GM12878 (cell line): ENCODE results near the gene KRTAP12-4. TPM values are rescaled to one million over a fixed set of nuclear protein-coding genes. Genes with fewer than 3 reads are reported as not detected.

ENCODE experiments used
- ATAC-seq: fragments of 200-7000 bp; cut with Tn5 transposase; 3 replicates; pipeline ENCODE4 v1.9.1; 2020; ENCODE audit warnings: mild to moderate bottlenecking, moderate library complexity
- BruUV-seq: library from RNA; stranded (reverse); fragments of 400-500 nt; replicated peaks from 2 replicates; lab custom pipeline; 2021; lab: Mats Ljungman, UMichigan
- CTCF ChIA-PET: fragments of 300-600 bp; sonication (Branson Sonifier 250); formaldehyde crosslinking; extraction: SDS; loops from one replicate; lab custom pipeline; 2021; ENCODE audit warnings: inconsistent platforms; lab: Yijun Ruan, JAX
- POLR2A ChIA-PET: fragments of 350-600 bp; formaldehyde crosslinking; extraction: SDS; loops from one replicate; lab custom pipeline; 2021; ENCODE audit warnings: inconsistent platforms; lab: Charles Lee
- RAD21 ChIA-PET: fragments of 300-600 bp; sonication (Branson Sonifier 250); formaldehyde crosslinking; loops from one replicate; lab custom pipeline; 2023; ENCODE audit warnings: antibody characterized with exemption; ENCODE audit not compliant: unreplicated experiment; lab: Charles Lee
- SMC1A ChIA-PET: fragments of 300-600 bp; sonication (Branson Sonifier 250); formaldehyde crosslinking; loops from one replicate; lab custom pipeline; 2023; ENCODE audit not compliant: unreplicated experiment, uncharacterized antibody; lab: Charles Lee
- DNase-seq: peaks from one replicate; pipeline ENCODE4 v3.0.0-alpha.2; 2011; ENCODE audit warnings: low read depth, low spot score
- FAIRE-seq: peaks from 3 replicates; lab custom pipeline; 2011; peaks lifted over from hg19 to GRCh38; lab: Jason Lieb, UNC
- H2AFZ ChIP-seq: 2 replicates; pipeline ENCODE4 v1.6.0; 2011; ENCODE audit warnings: low read depth, low read length, control low read depth; ENCODE audit not compliant: control insufficient read depth
- H3K27ac ChIP-seq: 2 replicates; pipeline ENCODE4 v1.5.1; 2011; ENCODE audit warnings: control low read depth; ENCODE audit not compliant: control insufficient read depth, insufficient read depth
- H3K27me3 ChIP-seq, 2 experiments: replicated peaks in 1 of 2; 2 replicates each; pipeline versions ENCODE4 v1.6.0 to v1.6.1; 2011; ENCODE audit warnings: low read length in 1 of 2; ENCODE audit not compliant: control insufficient read depth in 2 of 2, insufficient read depth in 2 of 2
- H3K36me3 ChIP-seq, 2 experiments: 2 replicates each; pipeline ENCODE4 v1.5.1; 2011; ENCODE audit warnings: low read length in 1 of 2; ENCODE audit not compliant: control insufficient read depth in 2 of 2, insufficient read depth in 2 of 2
- H3K4me1 ChIP-seq: 2 replicates; pipeline ENCODE4 v1.6.1; 2011; ENCODE audit warnings: mild to moderate bottlenecking, low read length, moderate library complexity, mixed read lengths; ENCODE audit not compliant: control insufficient read depth, insufficient read depth
- H3K4me2 ChIP-seq: 2 replicates; pipeline ENCODE4 v1.6.0; 2011; ENCODE audit warnings: control low read depth; ENCODE audit not compliant: control insufficient read depth, insufficient read depth
- H3K4me3 ChIP-seq: fragments of 200-600 bp; sonication (generic); 2 replicates; pipeline ENCODE4 v1.5.1; 2016
- H3K79me2 ChIP-seq: 2 replicates; pipeline ENCODE4 v1.6.0; 2011; ENCODE audit warnings: low read length; ENCODE audit not compliant: control insufficient read depth, insufficient read depth
- H3K9ac ChIP-seq: 2 replicates; pipeline ENCODE4 v1.8.0; 2011; ENCODE audit warnings: low read length, control low read depth, mixed read lengths; ENCODE audit not compliant: control insufficient read depth, insufficient read depth
- H3K9me3 ChIP-seq: replicated peaks from 3 replicates; pipeline ENCODE4 v1.5.1; 2011; ENCODE audit warnings: mild to moderate bottlenecking, low read length; ENCODE audit not compliant: control insufficient read depth, insufficient read depth
- H4K20me1 ChIP-seq: 2 replicates; pipeline ENCODE4 v1.6.0; 2011; ENCODE audit not compliant: control insufficient read depth, insufficient read depth
- BACH1 ChIP-seq: fragments of 450-650 bp; IDR thresholded peaks from 2 replicates; pipeline ENCODE4 v1.6.1; 2017; ENCODE audit warnings: mild to moderate bottlenecking, borderline replicate concordance
- BMI1 ChIP-seq: fragments of 450-650 bp; IDR thresholded peaks from 2 replicates; pipeline ENCODE4 v1.6.1; 2016; ENCODE audit warnings: mild to moderate bottlenecking, moderate library complexity, borderline replicate concordance
- CBFB ChIP-seq: IDR thresholded peaks from 2 replicates; pipeline ENCODE4 v1.6.1; 2016; ENCODE audit warnings: antibody characterized with exemption, low read depth
- ETV6 ChIP-seq, 2 experiments: fragments of 450-650 bp in 1 of 2; IDR thresholded peaks in 1 of 2; conservative IDR thresholded peaks in 1 of 2; 2 replicates each; pipeline ENCODE4 v1.6.1; 2014; ENCODE audit warnings: antibody characterized with exemption in 1 of 2, borderline replicate concordance in 1 of 2, low read depth in 1 of 2, mild to moderate bottlenecking in 1 of 2, moderate library complexity in 1 of 2
- PRDM15 ChIP-seq: fragments of 450-650 bp; formaldehyde crosslinking; IDR thresholded peaks from 2 replicates; pipeline ENCODE4 v1.4.0; 2020; ENCODE audit warnings: mild to moderate bottlenecking, moderate library complexity
- RFX5 ChIP-seq: IDR thresholded peaks from 2 replicates; pipeline ENCODE4 v1.6.1; 2011; ENCODE audit warnings: low read depth, low read length, improper control_type of control experiment
- ZNF687 ChIP-seq: fragments of 450-650 bp; IDR thresholded peaks from 2 replicates; pipeline ENCODE4 v1.6.1; 2017; ENCODE audit warnings: mild to moderate bottlenecking, moderate library complexity
- WGBS: methylation state at CpG from one replicate; pipeline ENCODE4 v1.1.6; 2016; ENCODE audit warnings: low lambda C conversion rate; ENCODE audit not compliant: insufficient replicate concordance, insufficient coverage; ENCODE audit errors: missing lambda C conversion rate; 5-methylcytosine and 5-hydroxymethylcytosine counted together
- in situ Hi-C: fragments of 300-500 bp; cut with MboI; formaldehyde crosslinking; loops from 9 replicates; pipeline ENCODE4 v1.14.3; 2018; ENCODE audit warnings: mixed read lengths
- intact Hi-C: fragments of 100-400 bp; cut with micrococcal nuclease; formaldehyde crosslinking; loops from one replicate; pipeline ENCODE4 v1.14.2; 2022; ENCODE audit not compliant: unreplicated experiment
- polyA plus RNA-seq, 11 experiments: library from polyadenylated mRNA; depleted of rRNA in 4 of 11; unstranded in 6 of 11; stranded (reverse) in 5 of 11; fragments of >200 nt; fragmentation: Nextera tagmentation in 4 of 11; fragmentation: Illumina TruSeq in 1 of 11; extraction: Ambion mirVana in 4 of 11; extraction: Trizol in 1 of 11; gene quantifications; 1 replicate in 1 of 11; 2 replicates in 10 of 11; pipeline versions ENCODE4 v1.2.1 to v1.2.3, GENCODE V29; 2011 to 2016; ENCODE audit warnings: inconsistent platforms in 2 of 11, missing spikeins in 2 of 11, low read depth in 1 of 11
- total RNA-seq, 4 experiments: library from RNA; depleted of rRNA in 3 of 4; stranded (reverse); fragments of >200 nt in 3 of 4; fragmentation: Illumina TruSeq in 1 of 4; extraction: Trizol in 1 of 4; gene quantifications; 2 replicates each; pipeline versions ENCODE4 v1.2.1 to v1.2.3, GENCODE V29; 2013 to 2021

KRTAP12-4 gene
- total and polyA plus RNA-seq, 10 of the 15 experiments (the other 5 are each of a cell fraction or from before 2014, with no cell fraction given) = not detected

DNA sequence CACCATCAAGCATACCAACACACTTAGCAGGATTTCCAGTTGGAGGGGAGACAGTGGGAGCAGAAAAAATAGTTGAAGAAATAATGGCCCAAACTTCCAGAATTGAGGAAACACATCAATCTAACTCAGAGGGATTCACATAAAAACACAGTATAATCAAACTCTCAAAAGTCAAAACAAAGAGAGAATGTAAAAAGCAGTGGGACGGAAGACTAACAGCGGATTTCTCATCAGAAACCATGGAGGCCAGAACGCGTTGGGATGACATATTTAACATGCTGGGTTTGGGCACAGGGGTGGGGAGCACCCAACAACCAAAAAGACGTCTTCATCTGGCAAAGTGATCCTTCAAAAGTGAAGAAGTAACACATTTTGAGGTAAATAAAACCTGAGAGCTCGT, 34.6 kb downstream of the KRTAP12-4 start:
- H3K27ac ChIP-seq = no peak overlapping the region
- RAD21 ChIA-PET = interaction anchor here (1.3 kb wide), 1 partner anchor 123 kb away, joined by 3 read pairs; no protein-coding TSS in a partner anchor
- DNase-seq (no peak), ATAC-seq (no peak), FAIRE-seq (no peak)
- no TSS peak for BruUV-seq
- H3K79me2 ChIP-seq = no peaks in the 10 kb centered on the region
- H3K4me1 ChIP-seq = no peaks in the 10 kb centered on the region
- no peak overlapping the region for H3K4me2 ChIP-seq
- SMC1A ChIA-PET = no interaction called here
- intact Hi-C loops (no loop called here), in situ Hi-C loops (no loop called here)
- no peaks in the 10 kb centered on the region for H3K36me3 ChIP-seq
- TF ChIP-seq PRDM15 (CRISPR knock-in tag) (no peak), ZNF687 (no peak), ETV6 (conservative IDR thresholded peaks at IDR 0.05 in 1 of 2, IDR thresholded peaks at IDR 0.05 in 1 of 2; ENCODE audit: borderline replicate concordance in 1 of 2, low read depth in 1 of 2) (no peak), RFX5 (no peak), BACH1 (no peak), CBFB (no peak), BMI1 (no peak)
- no peak overlapping the region for H3K9ac ChIP-seq
- POLR2A ChIA-PET = no interaction called here
- H3K27me3 ChIP-seq = no peaks in the 10 kb centered on the region
- H3K4me3 ChIP-seq = no peak overlapping the region
- CTCF ChIA-PET = no interaction called here
- H3K9me3 ChIP-seq = peaks cover 1% of the 10 kb centered on the region; the same call in 1 of the 3 replicates
- no peak overlapping the region for H2AFZ ChIP-seq
- H4K20me1 ChIP-seq = no peaks in the 10 kb centered on the region
- WGBS = 48% methylated on average over 6 of the region's 6 CpGs
